ENCODE measurements around the gene IDH2. TPM values are rescaled to one million over a fixed set of nuclear protein-coding genes. Genes with fewer than 3 reads are reported as not detected.

Gene IDH2
- total RNA-seq, 1 donor from 2014 or later = 79.1 TPM

DNA sequence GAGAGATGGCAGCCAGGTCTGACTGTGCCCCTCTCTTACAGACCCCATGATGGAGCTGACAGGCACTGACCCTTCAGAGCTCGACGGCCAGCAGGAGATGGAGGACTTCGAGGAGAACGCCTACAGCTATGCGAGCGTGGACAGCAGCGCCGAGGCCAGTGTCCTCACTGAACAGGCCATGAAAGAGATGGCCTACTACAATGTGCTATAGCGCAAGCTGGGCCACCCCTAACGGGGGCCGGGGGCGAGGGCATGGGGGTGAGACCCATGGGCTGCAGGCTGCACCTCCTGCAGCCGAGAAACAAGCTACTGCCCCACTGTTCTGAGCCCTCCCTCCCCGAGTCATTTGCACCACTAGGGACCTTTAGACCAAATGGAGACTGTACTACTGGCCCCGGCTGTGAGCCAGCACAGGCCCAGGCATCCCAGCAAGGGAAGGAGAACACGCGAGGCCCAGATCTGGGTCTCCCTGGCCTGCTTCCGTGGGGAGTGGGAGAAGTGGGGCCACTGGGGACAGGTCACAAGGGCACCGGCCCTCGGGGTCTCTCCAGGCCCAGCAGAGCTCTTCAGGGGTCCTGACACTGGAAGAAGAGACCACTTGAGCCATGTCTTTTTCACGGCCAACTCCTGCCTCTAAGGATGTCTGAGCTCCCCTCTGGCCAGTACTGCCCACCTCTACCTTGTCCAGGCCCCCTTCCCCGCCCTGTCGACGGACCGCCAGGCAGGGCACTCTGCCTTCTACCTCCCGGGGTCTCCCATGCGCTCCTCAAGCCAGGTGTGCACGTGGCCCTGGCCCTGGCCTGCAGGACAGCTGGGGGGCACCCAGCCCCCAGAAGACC lies 22.4 kb downstream of the IDH2 start:
- peaks cover 5% of the 10 kb centered on the region for H3K36me3 ChIP-seq (ENCODE audit: control insufficient read depth, insufficient read depth, low read length)
- TF ChIP-seq, protein P1, sequence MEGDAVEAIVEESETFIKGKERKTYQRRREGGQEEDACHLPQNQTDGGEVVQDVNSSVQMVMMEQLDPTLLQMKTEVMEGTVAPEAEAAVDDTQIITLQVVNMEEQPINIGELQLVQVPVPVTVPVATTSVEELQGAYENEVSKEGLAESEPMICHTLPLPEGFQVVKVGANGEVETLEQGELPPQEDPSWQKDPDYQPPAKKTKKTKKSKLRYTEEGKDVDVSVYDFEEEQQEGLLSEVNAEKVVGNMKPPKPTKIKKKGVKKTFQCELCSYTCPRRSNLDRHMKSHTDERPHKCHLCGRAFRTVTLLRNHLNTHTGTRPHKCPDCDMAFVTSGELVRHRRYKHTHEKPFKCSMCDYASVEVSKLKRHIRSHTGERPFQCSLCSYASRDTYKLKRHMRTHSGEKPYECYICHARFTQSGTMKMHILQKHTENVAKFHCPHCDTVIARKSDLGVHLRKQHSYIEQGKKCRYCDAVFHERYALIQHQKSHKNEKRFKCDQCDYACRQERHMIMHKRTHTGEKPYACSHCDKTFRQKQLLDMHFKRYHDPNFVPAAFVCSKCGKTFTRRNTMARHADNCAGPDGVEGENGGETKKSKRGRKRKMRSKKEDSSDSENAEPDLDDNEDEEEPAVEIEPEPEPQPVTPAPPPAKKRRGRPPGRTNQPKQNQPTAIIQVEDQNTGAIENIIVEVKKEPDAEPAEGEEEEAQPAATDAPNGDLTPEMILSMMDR (IDR thresholded peaks at IDR 0.05; ENCODE audit: insufficient read depth, low read length, poor library complexity, severe bottlenecking) = no peak
- DNase-seq (ENCODE audit: low read depth) = no peak
- H3K27me3 ChIP-seq (ENCODE audit: control insufficient read depth, insufficient read depth, low read length) = no peaks in the 10 kb centered on the region
- no peak overlapping the region for H3K4me3 ChIP-seq (ENCODE audit: low read depth, low read length)

DNA sequence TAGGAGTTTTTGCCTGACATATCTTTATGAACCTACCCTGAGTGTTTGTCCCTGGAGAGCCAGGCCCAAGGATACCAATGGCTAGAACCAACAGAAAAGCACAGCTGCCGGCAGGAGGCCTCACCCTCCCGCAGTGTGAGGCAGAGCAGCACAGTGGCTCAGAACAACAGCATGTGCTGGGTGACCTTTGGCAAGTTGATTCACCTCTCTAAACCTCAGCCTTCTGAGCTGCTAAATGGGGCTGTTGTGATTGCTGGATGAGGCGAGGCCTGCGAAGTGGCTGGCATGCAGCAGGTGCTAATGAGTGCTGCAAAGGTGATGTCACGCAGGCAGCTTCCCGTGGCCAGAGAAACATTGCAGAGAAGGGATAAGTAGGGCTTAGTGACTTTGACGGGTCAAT lies 23.3 kb downstream of the IDH2 start:
- TF ChIP-seq, protein P1 (IDR thresholded peaks at IDR 0.05; ENCODE audit: insufficient read depth, low read length, poor library complexity, severe bottlenecking) = no peak
- no peak for DNase-seq (ENCODE audit: low read depth)
- Histone ChIP-seq H3K27me3 (ENCODE audit: control insufficient read depth, insufficient read depth, low read length) (no peaks in the 10 kb centered on the region), H3K4me3 (ENCODE audit: low read depth, low read length) (no peak overlapping the region), H3K36me3 (ENCODE audit: control insufficient read depth, insufficient read depth, low read length) (peaks cover 2% of the 10 kb centered on the region)

DNA sequence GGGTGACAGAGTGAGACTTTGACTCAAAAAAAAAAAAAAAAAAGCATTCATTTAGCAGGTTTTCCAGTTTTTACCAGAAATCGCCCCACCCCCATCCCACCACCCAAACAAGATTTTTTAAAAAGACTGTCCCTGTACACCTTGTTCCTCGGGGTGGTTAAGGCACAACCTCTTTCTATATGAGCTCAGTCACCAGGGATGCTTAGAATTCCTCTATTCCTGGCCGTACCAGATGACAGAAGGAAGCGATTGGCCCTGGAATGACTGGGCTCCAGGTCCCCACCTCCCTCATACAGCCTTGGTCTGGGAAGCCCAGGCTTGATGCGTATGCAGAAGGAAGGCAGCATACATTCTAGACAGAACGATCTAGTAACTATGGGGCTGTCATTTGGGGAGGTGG lies 25.6 kb downstream of the IDH2 start:
- TF ChIP-seq, protein P1 (IDR thresholded peaks at IDR 0.05; ENCODE audit: insufficient read depth, low read length, poor library complexity, severe bottlenecking) = no peak
- H3K36me3 ChIP-seq (ENCODE audit: control insufficient read depth, insufficient read depth, low read length) = peaks cover 2% of the 10 kb centered on the region
- H3K27me3 ChIP-seq (ENCODE audit: control insufficient read depth, insufficient read depth, low read length) = no peaks in the 10 kb centered on the region
- no peak for DNase-seq (ENCODE audit: low read depth)
- no peak overlapping the region for H3K4me3 ChIP-seq (ENCODE audit: low read depth, low read length)

DNA sequence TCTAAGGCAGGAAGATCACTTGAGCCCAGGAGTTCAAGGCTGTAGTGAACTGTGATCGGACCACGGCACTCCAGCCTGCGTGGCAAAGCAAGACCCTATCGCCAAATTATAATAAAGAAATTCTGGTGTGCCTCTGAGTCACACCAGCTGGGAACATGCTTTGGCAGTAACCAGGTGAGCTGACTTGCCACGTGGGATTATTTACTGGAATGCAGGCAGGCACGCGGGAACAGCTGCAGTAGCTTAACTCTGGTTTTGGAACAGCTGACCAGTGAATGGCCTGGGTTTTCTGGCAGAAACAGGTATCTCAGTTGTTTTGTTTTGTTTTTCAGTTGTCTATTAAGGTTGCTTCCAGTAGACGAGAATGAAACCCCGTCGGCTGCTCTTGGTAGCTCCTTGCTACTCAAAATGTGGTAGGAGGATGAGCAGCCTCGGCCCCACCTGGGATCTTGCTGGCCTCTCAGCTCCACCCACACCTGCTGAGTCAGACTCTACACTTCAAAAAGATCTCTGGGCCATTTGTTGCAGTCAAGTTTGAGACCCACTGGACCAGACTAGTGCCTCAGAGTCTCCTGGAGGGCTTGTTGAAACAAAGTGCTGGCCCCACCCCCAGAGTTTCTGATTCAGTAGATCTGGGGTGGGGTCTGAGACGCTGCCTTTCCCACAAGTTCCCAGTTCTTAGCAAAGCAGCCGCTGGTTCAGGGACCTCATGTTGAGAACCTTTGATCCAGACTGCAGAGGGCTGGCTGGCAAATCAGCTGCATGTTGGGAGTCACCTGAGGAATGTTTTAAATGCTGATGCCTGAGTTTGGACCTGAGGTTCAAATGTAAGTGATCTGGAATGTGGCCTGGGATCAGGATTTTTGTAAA lies 26.6 kb downstream of the IDH2 start:
- H3K36me3 ChIP-seq (ENCODE audit: control insufficient read depth, insufficient read depth, low read length) = peaks cover 2% of the 10 kb centered on the region
- TF ChIP-seq, protein P1 (IDR thresholded peaks at IDR 0.05; ENCODE audit: insufficient read depth, low read length, poor library complexity, severe bottlenecking) = no peak
- no peak overlapping the region for H3K4me3 ChIP-seq (ENCODE audit: low read depth, low read length)
- no peak for DNase-seq (ENCODE audit: low read depth)
- H3K27me3 ChIP-seq (ENCODE audit: control insufficient read depth, insufficient read depth, low read length) = no peaks in the 10 kb centered on the region

DNA sequence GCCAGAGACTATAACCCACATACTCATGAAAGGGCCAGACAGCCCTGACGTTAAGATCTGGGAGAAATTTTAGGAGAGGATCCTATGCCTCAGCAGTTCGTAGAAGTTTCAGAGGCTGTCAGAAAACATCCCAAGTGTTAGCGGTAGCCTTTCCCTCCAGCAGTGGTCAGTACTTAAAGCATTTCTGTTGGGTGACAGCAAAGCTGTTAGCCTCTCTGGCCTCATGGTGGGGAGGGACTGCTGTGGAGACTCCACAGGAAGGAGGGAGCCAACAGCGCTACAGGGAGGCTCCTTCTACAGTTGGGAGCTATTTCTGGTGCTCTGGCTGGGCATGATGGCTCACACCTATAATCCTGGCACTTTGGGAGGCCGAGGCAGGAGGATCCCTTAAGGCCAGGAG lies 27.4 kb downstream of the IDH2 start:
- no peaks in the 10 kb centered on the region for H3K27me3 ChIP-seq (ENCODE audit: control insufficient read depth, insufficient read depth, low read length)
- no peak overlapping the region for H3K4me3 ChIP-seq (ENCODE audit: low read depth, low read length)
- H3K36me3 ChIP-seq (ENCODE audit: control insufficient read depth, insufficient read depth, low read length) = peaks cover 2% of the 10 kb centered on the region
- DNase-seq (ENCODE audit: low read depth) = no peak
- TF ChIP-seq, protein P1 (IDR thresholded peaks at IDR 0.05; ENCODE audit: insufficient read depth, low read length, poor library complexity, severe bottlenecking) = no peak
